Hair follicular keratinocyte (primary cell): ENCODE results near the gene ZNF619. TPM values are rescaled to one million over a fixed set of nuclear protein-coding genes. Genes with fewer than 3 reads are reported as not detected.

Experiments
- total RNA-seq: library from RNA; depleted of rRNA; stranded (reverse); fragments of >200 nt; gene quantifications from 2 replicates; pipeline ENCODE4 v1.2.3, GENCODE V29; 2015

ZNF619 gene
- 2.5 and 3.6 TPM in 2 replicates for total RNA-seq

DNA sequence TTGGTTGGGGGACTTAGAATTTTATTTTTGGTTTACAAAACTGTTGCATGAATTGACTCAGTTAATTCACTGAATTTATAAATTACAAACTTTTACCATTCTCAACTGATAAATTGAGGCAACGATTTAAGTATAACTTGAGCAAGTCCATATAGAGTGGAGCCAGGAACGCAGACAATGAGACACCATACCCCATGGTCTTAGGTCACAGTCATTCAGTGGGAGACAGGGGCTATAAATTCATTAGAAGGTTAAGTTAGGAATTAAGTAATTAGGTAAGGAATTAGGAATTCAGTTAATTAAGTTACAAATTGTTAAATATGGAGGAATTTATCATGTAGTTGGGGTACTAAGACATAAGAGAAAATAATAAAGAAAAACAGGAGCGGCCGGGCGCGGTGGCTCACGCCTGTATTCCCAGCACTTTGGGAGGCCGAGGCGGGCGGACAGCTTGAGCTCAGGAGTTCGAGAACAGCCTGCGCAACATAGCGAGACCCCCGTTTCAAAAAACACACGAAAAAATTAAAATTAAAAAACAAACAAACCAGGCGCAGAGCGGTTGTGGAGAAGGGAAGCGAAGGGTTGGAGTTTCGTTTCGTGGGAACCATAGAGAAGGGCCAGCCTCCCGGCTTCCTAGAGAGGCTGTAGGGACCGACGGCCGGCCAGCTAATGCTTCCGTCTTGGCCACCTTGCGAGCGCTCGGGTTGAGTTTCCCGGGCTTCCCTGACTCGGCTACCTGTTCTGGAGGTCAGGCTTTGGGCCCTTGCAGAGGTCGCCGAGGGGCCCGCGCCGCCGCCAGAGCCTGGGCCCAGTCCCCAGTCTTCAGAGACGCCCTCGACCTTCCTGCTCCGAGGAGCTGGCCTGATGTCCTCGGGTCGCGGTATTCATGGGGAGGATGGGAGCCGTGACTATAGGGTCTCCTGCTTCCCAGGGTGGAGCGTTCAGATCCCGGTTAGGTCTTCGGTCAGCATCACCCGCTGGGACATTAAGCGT, at the start of gene ZNF619:
Gene ZNF619, plus strand, starts transcription at position 645 of the 993 bp plus-strand sequence. CDS start 858 bp downstream, outside the sequence.

GRCh38 chr3:40456940-40457823, 19.7 kb upstream of the ZNF619 start, which contains the start of gene RPL14:
TSS of gene RPL14 (plus strand) at chr3:40457339. CDS start at chr3:40457472, 133 bp downstream.

GRCh38 chr3:40505599-40506462, 28.9 kb downstream of the ZNF619 start, which contains the start of gene ZNF620:
TSS of gene ZNF620 (plus strand) at chr3:40506039. CDS start at chr3:40506353, 314 bp downstream.

DNA sequence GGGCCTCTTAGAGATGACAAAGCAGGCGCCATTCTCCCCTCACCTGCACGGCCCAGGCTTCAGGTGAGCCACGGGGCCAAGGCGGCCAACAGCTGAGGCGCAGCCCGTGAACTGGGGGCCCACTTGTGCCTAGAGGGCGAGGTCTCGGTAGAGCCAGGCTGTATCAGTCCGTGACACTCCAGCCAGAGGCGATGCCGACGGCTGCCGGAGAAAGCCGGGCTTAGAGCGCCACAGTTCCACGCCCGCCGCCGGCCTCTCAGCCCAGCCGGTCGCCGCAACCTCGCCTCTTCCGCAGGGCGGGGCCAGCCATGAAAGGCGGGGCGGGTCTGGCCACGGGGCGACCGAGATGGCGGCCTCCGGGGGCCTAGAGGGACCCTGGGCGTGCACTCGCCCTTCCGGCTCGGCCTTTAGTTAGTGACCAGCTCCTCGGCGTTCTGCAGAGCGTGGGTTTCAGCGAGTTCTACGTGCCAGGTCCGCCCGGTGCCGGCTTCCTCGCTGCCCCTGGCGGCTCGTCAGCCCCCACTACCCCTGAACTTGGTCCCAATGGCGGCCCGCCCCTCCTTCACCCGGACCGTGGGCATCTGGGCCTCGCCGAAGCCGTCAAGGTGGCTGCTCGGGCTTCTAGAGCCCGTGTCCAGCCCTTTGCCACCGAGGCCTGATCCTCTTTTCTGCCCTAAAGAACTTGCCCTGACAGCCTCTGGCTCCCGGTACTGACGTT, 47.8 kb downstream of the ZNF619 start, which contains the start of gene ZNF621:
Gene ZNF621, plus strand, starts transcription at position 393 of the 718 bp plus-strand sequence. CDS start 881 bp downstream, outside the sequence.

Other genes with a start within 250 kb of the ZNF619 start
- 12.7 and 25.3 TPM in 2 replicates for gene EIF1B, start 167.4 kb upstream of the ZNF619 start, total RNA-seq
- 6.3 and 12.2 TPM in 2 replicates for gene ENTPD3, start 89.9 kb upstream of the ZNF619 start, total RNA-seq
- gene RPL14, start 19.8 kb upstream of the ZNF619 start, total RNA-seq, result 524 and 585 TPM in 2 replicates
- 0.39 and 0.72 TPM in 2 replicates for gene ZNF620, start 28.9 kb downstream of the ZNF619 start, total RNA-seq
- 4.2 and 7.0 TPM in 2 replicates for gene ZNF621, start 47.8 kb downstream of the ZNF619 start, total RNA-seq